AG10803 (cell line): Measurements from ENCODE around the gene KIAA1958.
"Not testable (repeated sequence)": the region's sequence is repeated elsewhere in the genome, so short reads cannot be mapped to it uniquely, and the experiment has no call there.

Source experiments
- DNase-seq: peaks from one replicate; pipeline ENCODE4 v3.0.0; 2010; ENCODE audit warnings: low read depth
- H3K4me3 ChIP-seq: 2 replicates; pipeline ENCODE4 v1.5.1; 2011; ENCODE audit warnings: mild to moderate bottlenecking, low read length, control low read depth
- TF ChIP-seq, protein P1 (sequence below): conservative IDR thresholded peaks from 2 replicates; pipeline ENCODE4 v1.5.1; 2011; ENCODE audit warnings: mild to moderate bottlenecking, low read length, control low read depth, inconsistent platforms

Gene KIAA1958

DNA sequence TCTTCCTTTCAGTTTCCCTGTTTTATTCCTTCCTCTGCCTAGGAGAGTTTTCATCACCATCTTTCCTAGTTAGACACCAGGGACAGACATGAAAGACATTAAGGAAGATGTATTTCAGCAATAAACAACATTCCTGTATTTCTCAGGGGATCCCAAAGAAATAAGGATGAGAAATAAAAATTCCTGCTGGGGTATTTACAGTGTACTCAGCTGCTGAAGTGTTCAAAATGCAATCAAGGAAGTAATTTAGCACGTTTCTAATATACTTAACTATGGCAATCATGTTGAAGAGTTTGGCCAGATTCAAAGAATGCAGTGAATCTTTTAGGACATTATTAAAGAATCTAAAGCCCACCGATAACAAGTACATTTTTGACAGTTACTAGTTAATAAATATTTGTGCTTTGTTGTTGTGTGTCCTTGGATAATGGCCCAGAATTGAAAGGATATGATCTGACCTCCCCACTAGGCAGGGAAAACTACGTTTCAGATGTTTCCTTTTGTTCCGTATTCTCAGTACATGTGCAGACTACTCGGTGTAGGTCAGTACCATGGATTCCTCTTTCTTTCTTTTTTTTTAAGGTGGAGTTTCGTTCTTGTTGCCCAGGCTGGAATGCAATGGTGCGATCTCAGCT is 184.5 kb downstream of the KIAA1958 start:
- H3K4me3 ChIP-seq, result no peak overlapping the region
- TF ChIP-seq, protein P1, sequence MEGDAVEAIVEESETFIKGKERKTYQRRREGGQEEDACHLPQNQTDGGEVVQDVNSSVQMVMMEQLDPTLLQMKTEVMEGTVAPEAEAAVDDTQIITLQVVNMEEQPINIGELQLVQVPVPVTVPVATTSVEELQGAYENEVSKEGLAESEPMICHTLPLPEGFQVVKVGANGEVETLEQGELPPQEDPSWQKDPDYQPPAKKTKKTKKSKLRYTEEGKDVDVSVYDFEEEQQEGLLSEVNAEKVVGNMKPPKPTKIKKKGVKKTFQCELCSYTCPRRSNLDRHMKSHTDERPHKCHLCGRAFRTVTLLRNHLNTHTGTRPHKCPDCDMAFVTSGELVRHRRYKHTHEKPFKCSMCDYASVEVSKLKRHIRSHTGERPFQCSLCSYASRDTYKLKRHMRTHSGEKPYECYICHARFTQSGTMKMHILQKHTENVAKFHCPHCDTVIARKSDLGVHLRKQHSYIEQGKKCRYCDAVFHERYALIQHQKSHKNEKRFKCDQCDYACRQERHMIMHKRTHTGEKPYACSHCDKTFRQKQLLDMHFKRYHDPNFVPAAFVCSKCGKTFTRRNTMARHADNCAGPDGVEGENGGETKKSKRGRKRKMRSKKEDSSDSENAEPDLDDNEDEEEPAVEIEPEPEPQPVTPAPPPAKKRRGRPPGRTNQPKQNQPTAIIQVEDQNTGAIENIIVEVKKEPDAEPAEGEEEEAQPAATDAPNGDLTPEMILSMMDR, result no peak
- no peak for DNase-seq

DNA sequence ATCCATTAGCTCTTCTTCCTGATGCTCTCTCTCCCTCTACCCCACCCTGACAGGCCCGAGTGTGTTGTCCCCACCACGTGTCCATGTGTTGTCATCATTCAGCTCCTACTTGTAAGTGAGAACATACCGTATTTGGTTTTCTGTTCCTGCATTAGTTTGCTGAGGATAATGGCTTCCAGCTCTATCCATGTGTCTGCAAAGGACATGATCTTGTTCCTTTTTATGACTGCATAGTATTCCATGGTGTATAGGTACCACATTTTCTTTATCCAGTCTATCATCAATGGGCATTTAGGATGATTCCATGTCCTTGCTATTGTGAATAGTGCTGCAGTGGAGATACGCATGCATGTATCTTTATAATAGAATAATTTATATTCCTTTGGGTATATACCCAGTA is 186.6 kb downstream of the KIAA1958 start:
- not testable (repeated sequence) for DNase-seq, H3K4me3 ChIP-seq

DNA sequence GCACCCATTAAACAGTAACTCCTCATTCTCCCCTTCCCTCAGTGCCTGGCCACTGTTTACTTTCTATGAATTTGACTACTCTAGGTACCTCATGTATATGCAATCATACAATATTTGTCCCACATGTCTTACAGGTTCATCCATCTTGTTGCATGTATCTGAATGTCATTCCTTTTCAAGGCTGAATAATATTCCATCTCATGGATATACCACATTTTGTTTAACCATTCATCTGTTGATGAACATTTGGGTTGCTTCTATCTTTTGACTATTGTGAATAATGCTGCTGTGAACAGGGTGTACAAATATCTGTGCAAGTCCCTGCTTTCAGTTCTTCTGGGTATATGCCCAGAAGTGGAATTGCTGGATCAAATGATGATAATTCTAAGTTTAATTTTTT is 190.4 kb downstream of the KIAA1958 start:
- TF ChIP-seq, protein P1, result no peak
- no peak overlapping the region for H3K4me3 ChIP-seq
- DNase-seq, result no peak

DNA sequence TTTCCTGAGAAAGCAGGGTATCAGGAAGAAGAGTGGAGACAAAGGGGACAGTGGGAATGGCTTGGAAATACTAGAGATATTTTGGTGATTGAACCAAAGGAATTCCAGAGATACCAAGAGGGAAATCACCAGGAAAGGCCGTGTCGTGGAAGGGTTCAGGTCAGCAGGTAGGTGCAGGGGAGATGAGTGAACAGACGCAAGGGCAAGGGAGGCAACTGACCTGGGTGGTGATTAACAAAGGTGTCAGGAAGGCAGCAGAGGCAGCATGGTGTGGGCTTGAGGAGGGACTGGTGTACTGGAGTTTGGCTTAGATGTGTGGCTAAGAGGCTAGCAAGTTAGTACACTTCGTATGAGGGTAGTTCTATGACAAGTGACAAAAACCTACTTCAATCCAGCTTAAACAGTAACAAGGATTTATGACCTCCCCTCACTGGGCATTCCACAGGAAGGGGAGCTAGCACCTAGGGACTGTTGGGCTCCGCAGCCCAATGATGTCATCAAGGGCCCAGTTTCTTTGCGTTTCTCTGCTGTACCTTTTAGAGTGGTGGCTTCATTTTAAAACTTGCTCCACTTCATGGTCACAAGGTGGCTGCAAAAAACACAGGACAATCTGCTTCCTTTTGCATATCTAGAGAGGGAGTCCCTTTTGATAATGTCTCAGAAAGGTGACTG is 194.2 kb downstream of the KIAA1958 start:
- TF ChIP-seq, protein P1, result no peak
- no peak for DNase-seq
- no peak overlapping the region for H3K4me3 ChIP-seq

DNA sequence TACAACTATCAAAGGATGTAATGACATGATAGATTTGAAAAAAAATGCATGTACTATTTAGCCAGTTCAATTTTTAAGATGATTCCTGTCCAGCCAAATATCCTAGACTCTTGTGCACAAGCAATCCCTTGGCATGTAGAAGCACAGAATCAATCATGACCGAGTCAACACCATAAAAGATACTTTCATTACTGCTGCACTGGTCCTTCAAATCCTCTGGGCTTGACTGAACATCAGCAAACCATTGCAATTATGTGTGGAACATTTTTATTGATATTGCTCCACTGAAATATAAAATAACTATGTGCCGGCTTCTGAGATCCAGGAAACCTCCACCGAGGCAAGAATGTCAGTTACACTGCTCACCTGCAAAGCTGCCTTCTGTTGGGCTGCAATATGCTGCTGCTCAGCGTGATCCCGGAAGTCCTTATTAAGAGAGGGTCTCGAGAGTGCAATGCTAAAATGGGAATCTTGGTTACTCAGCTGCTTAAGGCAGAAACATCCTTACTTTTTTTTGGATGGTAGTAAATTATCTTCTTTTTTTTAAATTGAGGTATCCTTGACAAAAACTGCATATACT is 202.6 kb downstream of the KIAA1958 start:
- H3K4me3 ChIP-seq, result no peak overlapping the region
- no peak for DNase-seq
- TF ChIP-seq, protein P1, result no peak

DNA sequence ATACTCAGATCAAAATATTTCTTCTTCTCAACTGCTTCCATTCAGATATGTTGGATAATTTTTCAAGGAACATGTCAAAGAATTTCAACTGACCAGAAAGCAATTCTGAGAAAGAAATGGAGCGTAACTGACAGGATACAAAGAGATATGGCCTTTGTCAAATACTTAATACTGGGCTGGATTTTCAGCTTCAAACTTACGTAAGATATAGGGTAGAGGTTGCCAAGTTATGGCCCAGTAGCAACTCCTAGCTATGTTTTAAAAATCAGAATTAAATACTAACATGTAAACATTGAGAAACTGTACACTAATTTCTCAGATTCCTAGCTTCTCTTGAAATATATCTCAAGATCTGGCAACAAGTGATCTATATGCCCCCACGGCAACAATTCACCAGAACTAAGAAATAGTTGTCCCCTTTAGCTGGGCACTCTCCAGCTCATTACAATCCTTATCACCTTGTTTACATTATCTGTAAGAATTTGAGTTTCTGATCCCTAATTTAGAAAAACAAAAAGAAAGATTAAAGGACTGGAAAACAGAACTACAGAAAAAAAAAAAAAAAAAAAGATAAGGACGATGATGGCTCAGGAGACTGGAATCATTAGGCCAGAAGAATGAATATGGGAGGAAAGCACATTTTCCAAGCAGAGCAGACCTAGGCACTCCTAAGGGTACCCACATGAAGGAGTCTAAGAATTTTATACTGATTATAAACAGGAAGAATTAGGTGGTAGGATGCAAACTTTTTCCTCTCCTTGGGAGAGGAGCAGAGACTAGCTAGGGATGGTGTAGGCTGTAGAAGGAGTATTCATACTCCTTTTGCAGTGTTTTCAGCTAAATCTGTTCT is 208.3 kb downstream of the KIAA1958 start:
- TF ChIP-seq, protein P1, result no peak
- H3K4me3 ChIP-seq, result no peak overlapping the region
- no peak for DNase-seq

DNA sequence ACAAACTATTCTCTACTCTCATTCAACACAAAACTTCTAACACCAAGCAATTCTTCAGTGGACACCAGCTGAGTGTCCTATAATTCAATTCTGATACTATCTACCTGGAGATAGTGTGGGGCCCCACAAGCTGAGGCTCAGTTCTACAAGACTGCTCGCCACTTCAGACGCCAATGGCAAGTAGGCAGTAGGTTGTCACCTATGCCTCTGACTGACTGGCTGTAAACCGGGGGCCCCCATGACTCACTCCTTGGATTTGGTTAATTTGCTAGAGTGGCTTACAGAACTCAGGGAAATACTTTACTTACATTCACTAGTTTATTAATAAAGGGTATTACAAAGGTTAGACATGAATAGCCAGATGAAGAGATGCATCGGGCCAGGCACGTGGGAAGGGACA is 209.8 kb downstream of the KIAA1958 start:
- DNase-seq, result no peak
- TF ChIP-seq, protein P1, result no peak

More for the DNA sequence above, 209.8 kb downstream of the KIAA1958 start:
- no peak overlapping the region for H3K4me3 ChIP-seq
